HG03460 (cell line): ENCODE data around the gene UQCC3.
"Not testable (repeated sequence)": the region's sequence is repeated elsewhere in the genome, so short reads cannot be mapped to it uniquely, and the experiment has no call there.

ENCODE experiments used
- ATAC-seq: cut with Tn5 transposase; IDR thresholded peaks from one replicate; pipeline ENCODE4 v1.9.1; 2021; ENCODE audit not compliant: unreplicated experiment

The UQCC3 gene

GRCh38 chr11:62665599-62666258, 5.7 kb upstream of the UQCC3 start:
- peak; percentile 13 for ATAC-seq

DNA sequence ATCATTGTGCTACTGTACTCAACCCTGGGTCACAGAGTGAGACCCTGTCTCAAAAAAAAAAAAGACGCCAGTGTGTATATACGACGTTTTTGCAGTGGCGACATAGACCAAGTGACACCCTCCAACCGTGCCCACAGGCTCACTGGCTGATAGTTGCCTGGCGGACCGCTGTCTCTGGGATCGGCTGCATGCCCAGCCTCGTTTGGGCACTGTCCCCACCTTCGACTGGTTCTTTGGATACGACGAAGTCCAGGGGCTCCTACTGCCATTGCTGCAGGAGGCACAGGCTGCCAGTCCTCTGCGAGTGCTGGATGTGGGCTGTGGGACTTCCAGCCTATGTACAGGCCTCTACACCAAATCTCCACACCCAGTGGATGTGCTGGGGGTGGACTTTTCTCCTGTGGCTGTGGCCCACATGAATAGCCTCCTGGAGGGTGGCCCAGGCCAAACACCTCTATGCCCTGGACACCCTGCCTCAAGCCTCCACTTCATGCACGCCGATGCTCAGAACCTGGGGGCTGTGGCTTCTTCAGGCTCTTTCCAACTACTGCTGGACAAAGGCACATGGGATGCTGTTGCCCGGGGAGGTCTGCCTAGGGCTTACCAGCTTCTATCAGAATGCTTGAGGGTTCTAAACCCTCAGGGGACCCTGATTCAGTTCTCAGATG, 5.1 kb upstream of the UQCC3 start:
- ATAC-seq, result no peak

DNA sequence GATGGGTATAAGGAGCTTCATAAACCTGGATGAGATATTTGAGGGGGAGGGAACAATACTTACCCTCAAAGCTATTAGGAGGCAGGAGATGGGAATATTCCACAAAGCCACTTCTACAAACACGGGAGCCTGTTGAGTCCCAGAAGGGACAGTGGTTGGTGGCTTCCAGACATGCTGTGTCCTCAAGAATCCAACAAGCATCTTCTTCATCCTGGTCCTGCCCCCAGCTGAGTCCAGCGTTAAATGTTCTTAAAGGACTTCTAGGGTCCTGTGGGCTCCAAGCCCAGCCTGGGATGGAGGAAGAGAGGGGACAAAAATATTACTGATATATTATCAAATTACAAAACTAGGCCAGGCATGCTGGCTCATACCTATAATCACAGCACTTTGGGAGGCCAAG, 4.0 kb upstream of the UQCC3 start:
- ATAC-seq, result no peak

GRCh38 chr11:62669420-62670161, 1.9 kb upstream of the UQCC3 start:
- ATAC-seq, result no peak

DNA sequence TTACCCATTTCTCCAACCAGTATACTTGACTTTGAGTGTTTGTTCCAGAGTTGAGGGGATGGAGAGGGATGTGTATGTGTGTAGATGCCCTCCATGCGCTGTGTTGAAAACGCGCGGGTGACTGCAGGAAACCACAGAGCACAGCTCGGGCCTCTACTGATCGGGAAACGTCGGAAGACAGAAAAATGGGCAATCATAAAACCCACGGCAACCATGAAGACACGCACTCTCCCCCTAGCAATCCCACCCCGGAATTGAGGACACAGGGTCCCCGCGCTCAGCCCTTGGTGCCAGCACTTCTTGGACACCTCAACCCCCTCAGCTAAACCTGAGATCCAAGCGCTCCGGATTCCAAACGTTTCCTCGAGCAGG, 251 bp upstream of the UQCC3 start:
- ATAC-seq, result peak; percentile 4

GRCh38 chr11:62673196-62673525, 1.7 kb downstream of the UQCC3 start:
- no peak for ATAC-seq

DNA sequence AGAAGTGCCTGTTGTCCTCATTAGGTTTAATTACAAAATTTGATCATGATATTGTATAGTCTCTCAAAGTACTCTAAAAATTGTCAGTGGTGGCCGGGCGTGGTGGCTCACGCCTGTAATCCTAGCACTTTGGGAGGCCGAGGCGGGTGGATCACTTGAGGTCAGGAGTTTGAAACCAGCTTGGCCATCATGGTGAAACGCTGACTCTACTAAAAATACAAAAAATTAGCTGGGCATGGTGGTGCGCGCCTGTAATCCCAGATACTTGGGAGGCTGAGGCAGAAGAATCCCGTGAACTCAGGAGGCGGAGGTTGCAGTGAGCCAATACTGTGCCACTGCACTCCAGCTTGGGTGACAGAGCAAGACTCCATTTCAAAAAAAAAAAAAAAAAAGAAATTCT, 3.9 kb downstream of the UQCC3 start:
- ATAC-seq, result not testable (repeated sequence)

DNA sequence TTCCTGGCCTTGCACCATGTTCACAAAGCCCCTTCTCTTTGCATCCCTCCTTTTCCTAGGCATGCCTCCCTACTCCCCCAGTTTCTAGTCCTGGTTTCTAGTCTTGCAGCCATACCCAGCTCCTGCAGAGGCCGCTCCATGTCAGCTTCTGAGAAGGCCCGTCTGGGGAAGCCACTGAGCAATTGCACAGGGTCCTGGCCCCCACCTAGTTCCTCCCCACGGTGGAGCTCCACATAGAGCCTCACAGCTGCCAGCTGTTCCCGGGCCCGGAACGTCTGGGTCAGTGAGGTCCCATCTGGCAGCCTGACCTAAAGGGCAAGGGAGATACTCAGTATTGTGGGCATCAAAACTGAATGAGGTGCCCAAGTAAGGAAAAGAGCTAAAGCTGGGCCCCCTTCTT, 5.2 kb downstream of the UQCC3 start:
- no peak for ATAC-seq

DNA sequence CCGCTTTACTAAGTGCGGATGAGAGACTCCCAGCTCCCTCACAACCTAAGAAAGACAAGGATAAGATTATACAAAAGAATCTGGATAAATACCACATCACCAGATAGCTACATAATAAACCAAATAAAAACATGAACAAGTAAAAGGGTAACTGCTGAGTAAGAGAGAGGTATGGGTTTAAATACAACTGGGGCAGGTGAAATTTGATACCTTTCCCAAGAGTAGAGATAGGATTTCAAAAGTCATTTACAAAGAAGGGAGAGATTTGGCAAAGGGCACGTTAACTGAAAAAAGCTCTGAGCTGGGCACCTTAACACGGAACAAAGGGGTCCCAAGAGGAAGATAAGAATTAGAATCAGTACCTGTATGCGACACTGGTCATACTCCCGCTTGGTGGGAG, 5.7 kb downstream of the UQCC3 start:
- no peak for ATAC-seq

DNA sequence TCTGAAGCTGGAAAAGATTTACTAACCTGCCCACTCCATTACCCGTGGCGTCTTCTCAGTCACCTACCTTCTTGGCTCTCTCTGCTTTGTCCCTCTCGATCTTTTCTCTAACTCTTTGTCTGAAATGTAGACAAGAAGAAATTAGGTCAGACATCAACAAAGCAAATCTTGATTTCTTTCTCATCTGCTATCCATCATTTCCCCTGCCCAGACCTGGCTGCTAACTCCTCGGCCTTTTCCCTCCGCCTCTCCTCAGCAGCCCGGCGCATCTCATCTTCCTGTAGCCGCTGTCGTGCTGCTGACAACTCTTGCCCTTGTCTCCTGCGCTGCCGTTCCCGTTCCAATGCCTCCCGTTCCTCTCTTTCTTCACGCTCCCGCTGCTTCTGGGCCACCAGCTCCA, 6.2 kb downstream of the UQCC3 start:
- ATAC-seq, result no peak

- ATAC-seq, result no peak
Observed at GRCh38 chr11:62678433-62678769, 6.9 kb downstream of the UQCC3 start.

GRCh38 chr11:62678770-62679696, 7.6 kb downstream of the UQCC3 start, which contains the start of gene UBXN1:
Gene UBXN1, minus strand, starts transcription at chr11:62679073. Its CDS starts 150 bp downstream, at chr11:62678923.
- peak; percentile 80 for ATAC-seq

GRCh38 chr11:62680825-62681240, 9.4 kb downstream of the UQCC3 start:
- ATAC-seq, result no peak

- no peak for ATAC-seq
Observed at GRCh38 chr11:62682518-62682917, 11.0 kb downstream of the UQCC3 start.

DNA sequence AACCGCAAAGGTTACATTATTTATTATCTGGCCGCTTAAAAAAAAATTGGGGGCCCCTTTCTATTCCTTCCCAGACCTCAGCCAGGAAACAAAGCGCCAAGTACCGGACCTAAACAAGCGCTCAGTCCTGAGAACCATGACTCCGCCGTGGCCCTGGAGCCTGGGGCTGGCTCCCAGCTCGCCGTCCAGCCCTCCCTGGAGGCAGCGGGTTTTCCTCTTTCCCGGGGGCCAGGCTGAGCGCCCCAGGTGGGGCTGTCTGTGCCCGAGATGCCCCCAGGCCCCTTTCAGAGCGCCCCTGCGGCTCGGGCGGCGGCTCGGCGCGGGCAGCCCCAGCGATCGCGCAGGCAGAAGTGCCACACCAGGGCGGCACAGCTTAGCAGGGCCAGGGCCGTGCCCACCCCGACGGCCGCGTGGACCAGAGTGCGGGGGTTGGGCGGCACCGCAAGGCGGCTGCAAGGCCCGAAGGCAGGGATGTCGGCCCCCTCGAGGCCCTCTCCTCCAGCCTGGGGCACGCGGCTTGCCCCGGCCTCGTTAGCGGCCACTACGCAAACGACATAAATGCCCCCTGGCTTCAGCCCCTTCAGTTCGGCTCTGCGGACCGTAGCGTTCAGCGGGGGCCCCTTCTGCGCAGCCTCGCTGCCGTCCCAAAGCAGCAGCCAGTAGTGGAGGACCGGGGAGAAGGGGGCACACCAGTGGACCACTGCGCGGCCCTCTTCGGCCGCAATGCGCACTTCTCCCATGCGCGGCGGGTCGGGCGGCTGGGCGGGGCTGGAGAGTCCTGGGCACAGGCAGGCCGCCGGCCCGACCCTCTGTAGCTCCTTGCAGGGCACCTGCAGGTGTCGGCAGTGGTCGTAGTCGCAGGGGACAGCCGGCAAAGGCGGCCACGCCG, 16.3 kb downstream of the UQCC3 start:
- no peak for ATAC-seq

DNA sequence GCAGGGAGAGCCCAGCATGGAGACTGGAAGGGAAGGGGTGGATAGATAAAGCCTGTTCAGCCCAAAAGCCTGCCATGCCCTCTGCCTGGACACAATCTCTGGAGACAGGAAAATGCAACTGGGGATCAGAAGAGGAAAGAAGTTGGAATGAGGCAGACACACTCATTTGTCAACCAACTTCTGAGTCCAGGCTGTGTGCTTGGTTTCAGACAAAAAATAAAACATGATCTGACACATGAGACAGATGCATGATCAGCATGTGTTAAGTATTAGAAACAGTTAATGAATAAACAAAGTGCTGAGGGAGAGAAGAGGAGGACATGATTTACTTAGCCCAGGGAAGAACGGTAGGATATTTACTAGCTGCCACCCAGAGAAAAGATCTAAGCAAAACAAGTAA, 17.0 kb downstream of the UQCC3 start:
- no peak for ATAC-seq

GRCh38 chr11:62689421-62690183, 18.1 kb downstream of the UQCC3 start, which contains the start of gene LRRN4CL:
Gene LRRN4CL, minus strand, starts transcription at chr11:62689530. Its CDS starts 1,022 bp downstream, at chr11:62688508.
- ATAC-seq, result no peak

GRCh38 chr11:62693624-62694023, 22.2 kb downstream of the UQCC3 start:
- not testable (repeated sequence) for ATAC-seq

DNA sequence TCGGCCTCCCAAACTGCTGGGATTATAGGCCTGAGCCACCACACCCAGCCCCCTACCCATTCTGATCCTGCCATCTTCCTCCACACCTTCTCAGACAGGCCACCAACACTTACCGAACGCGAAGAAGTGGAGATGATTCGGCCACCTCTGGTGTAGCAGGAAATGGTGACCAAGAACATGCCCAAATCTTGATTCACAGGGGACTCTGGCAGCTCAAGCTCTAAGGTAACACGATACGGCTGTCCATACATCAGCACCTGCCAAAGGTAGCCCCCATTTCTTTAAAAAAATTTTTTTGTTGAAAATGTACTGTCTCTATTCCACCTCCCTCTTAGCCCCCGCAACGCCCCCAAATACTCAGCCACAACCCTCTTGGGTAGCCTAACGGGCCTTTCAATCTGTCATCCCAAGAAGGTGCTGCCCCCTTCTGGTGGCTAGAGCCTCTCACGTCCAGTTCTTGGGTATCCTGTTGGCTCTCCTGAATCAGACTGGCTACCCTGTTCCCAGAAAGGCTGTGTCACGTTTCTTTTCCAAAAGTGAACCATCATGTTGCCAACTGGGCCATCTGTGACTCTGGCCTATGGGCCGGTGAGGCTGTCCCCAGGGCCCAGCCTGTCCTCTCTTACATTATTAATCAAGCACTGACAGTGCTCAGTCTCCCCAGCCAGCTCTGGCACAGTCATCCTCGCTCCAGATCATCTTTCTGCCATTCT, 23.1 kb downstream of the UQCC3 start:
- no peak for ATAC-seq
